Loucy (cell line): Measurements from ENCODE around the gene DCAF15.

ENCODE experiments used
- H2AFZ ChIP-seq: fragments of 200-600 bp; sonication (generic); 2 replicates; pipeline ENCODE4 v1.6.0; 2016; ENCODE audit warnings: antibody characterized with exemption, mild to moderate bottlenecking, low read length, moderate library complexity
- H3F3A ChIP-seq: fragments of 200-600 bp; 2 replicates; pipeline ENCODE4 v1.6.0; 2016; ENCODE audit warnings: antibody characterized with exemption, low read depth, mild to moderate bottlenecking
- H3K27me3 ChIP-seq: fragments of 200-600 bp; sonication (generic); 2 replicates; pipeline ENCODE4 v1.6.1; 2014; ENCODE audit warnings: low read length, mild to moderate bottlenecking; ENCODE audit not compliant: insufficient read depth, poor library complexity, severe bottlenecking
- H3K36me3 ChIP-seq: fragments of 200-600 bp; sonication (generic); 2 replicates; pipeline ENCODE4 v1.6.1; 2016; ENCODE audit warnings: low read length; ENCODE audit not compliant: insufficient read depth
- H3K4me1 ChIP-seq: fragments of 200-600 bp; sonication (generic); 2 replicates; pipeline ENCODE4 v1.5.1; 2014; ENCODE audit warnings: low read length, mild to moderate bottlenecking; ENCODE audit not compliant: insufficient read depth, poor library complexity, severe bottlenecking
- H3K4me2 ChIP-seq: fragments of 200-600 bp; sonication (generic); 2 replicates; pipeline ENCODE4 v1.6.0; 2014; ENCODE audit warnings: antibody characterized with exemption, low read length, low read depth, mild to moderate bottlenecking; ENCODE audit not compliant: poor library complexity, severe bottlenecking
- H3K4me3 ChIP-seq: fragments of 200-600 bp; sonication (generic); 2 replicates; pipeline ENCODE4 v1.5.1; 2014; ENCODE audit warnings: low read length, mild to moderate bottlenecking, mixed read lengths; ENCODE audit not compliant: poor library complexity, severe bottlenecking
- H3K79me2 ChIP-seq: fragments of 200-600 bp; sonication (generic); 2 replicates; pipeline ENCODE4 v1.6.1; 2014; ENCODE audit warnings: low read length; ENCODE audit not compliant: insufficient read depth
- H3K9ac ChIP-seq: fragments of 200-600 bp; sonication (generic); 2 replicates; pipeline ENCODE4 v1.6.0; 2014; ENCODE audit warnings: mild to moderate bottlenecking, low read depth, low read length, moderate library complexity; ENCODE audit not compliant: poor library complexity, severe bottlenecking
- H3K9me2 ChIP-seq: fragments of 200-600 bp; sonication (generic); replicated peaks from 2 replicates; pipeline ENCODE4 v1.6.1; 2016; ENCODE audit warnings: low read depth, low read length, mixed read lengths
- H3K9me3 ChIP-seq: fragments of 200-600 bp; sonication (generic); 2 replicates; pipeline ENCODE4 v1.6.1; 2014; ENCODE audit warnings: mild to moderate bottlenecking, antibody characterized with exemption, low read length, low read depth; ENCODE audit not compliant: insufficient read depth
- H4K20me1 ChIP-seq: fragments of 200-600 bp; sonication (generic); 2 replicates; pipeline ENCODE4 v1.6.0; 2014; ENCODE audit warnings: antibody characterized with exemption, low read length, mild to moderate bottlenecking; ENCODE audit not compliant: insufficient read depth, poor library complexity, severe bottlenecking
- CTCF ChIP-seq: fragments of 200-600 bp; sonication (generic); conservative IDR thresholded peaks from 2 replicates; pipeline ENCODE4 v1.5.1; 2014; ENCODE audit warnings: mild to moderate bottlenecking, antibody characterized with exemption, low read length
- EZH2phosphoT487 ChIP-seq: fragments of 200-600 bp; IDR thresholded peaks from 2 replicates; pipeline ENCODE4 v1.6.1; 2018; ENCODE audit warnings: antibody characterized with exemption, mild to moderate bottlenecking, moderate library complexity, borderline replicate concordance

Gene DCAF15

GRCh38 chr19:13905634-13906520 is 46.4 kb upstream of the DCAF15 start, which contains the start of the genes BRME1 and CC2D1A:
BRME1 (minus strand) TSS chr19:13906117; CDS start chr19:13904892, 1,225 bp downstream.
CC2D1A (plus strand) TSS chr19:13906201; CDS start chr19:13906442, 241 bp downstream.
- TF ChIP-seq CTCF (no peak), EZH2phosphoT487 (no peak)
- H3K79me2 ChIP-seq, result peaks cover 36% of the 10 kb centered on the region
- peaks cover 25% of the 10 kb centered on the region for H3K4me1 ChIP-seq
- peak within 1 kb of the TSS; percentile 83 for H3K4me3 ChIP-seq
- no peaks in the 10 kb centered on the region for H3K36me3 ChIP-seq
- no peaks in the 10 kb centered on the region for H3K27me3 ChIP-seq
- no peaks in the 10 kb centered on the region for H3K9me3 ChIP-seq
- H3K9ac ChIP-seq, result peak within 1 kb of the TSS; percentile 79
- no peaks in the 10 kb centered on the region for H3F3A ChIP-seq
- no peaks in the 10 kb centered on the region for H3K9me2 ChIP-seq
- peaks cover 1% of the 10 kb centered on the region for H4K20me1 ChIP-seq
- peak within 1 kb of the TSS; percentile 55 for H2AFZ ChIP-seq
- H3K4me2 ChIP-seq, result peak within 1 kb of the TSS; percentile 80

GRCh38 chr19:13906521-13906904 is 45.8 kb upstream of the DCAF15 start:
- Histone ChIP-seq H3K36me3 (no peaks in the 10 kb centered on the region), H3K9me3 (no peaks in the 10 kb centered on the region), H3K9me2 (no peaks in the 10 kb centered on the region), H3K4me2 (peak overlapping the region; percentile 80), H3K79me2 (peaks cover 32% of the 10 kb centered on the region), H3K4me1 (peaks cover 25% of the 10 kb centered on the region), H3K9ac (peak overlapping the region; percentile 79), H3F3A (no peaks in the 10 kb centered on the region), H3K4me3 (peak overlapping the region; percentile 83), H3K27me3 (no peaks in the 10 kb centered on the region), H4K20me1 (no peaks in the 10 kb centered on the region), H2AFZ (peak overlapping the region; percentile 55)
- TF ChIP-seq CTCF (no peak), EZH2phosphoT487 (no peak)

GRCh38 chr19:13906910-13907309 is 45.4 kb upstream of the DCAF15 start:
- peak overlapping the region; percentile 83 for H3K4me3 ChIP-seq
- H3F3A ChIP-seq, result no peaks in the 10 kb centered on the region
- H2AFZ ChIP-seq, result no peak overlapping the region
- peaks cover 29% of the 10 kb centered on the region for H3K79me2 ChIP-seq
- TF ChIP-seq EZH2phosphoT487, result no peak
- TF ChIP-seq CTCF, result no peak
- no peaks in the 10 kb centered on the region for H3K9me2 ChIP-seq
- H3K4me2 ChIP-seq, result peak overlapping the region; percentile 80
- peaks cover 25% of the 10 kb centered on the region for H3K4me1 ChIP-seq
- no peaks in the 10 kb centered on the region for H3K36me3 ChIP-seq
- no peaks in the 10 kb centered on the region for H3K27me3 ChIP-seq
- H3K9me3 ChIP-seq, result no peaks in the 10 kb centered on the region
- peak overlapping the region; percentile 79 for H3K9ac ChIP-seq
- H4K20me1 ChIP-seq, result no peaks in the 10 kb centered on the region
